K562 (cell line): Measurements from ENCODE around the gene ALPP. TPM values are rescaled to one million over a fixed set of nuclear protein-coding genes. Genes with fewer than 3 reads are reported as not detected.

ENCODE experiments used
- ATAC-seq: fragments of 200-7000 bp; cut with Tn5 transposase; 3 replicates; pipeline ENCODE4 v1.9.1; 2020; ENCODE audit warnings: moderate library complexity
- BruUV-seq: library from RNA; stranded (reverse); fragments of 400-500 nt; replicated peaks from 2 replicates; lab custom pipeline; 2021; lab: Mats Ljungman, UMichigan
- CTCF ChIA-PET: fragments of 300-600 bp; formaldehyde crosslinking; extraction: SDS; loops from one replicate; lab custom pipeline; 2021; ENCODE audit warnings: low intra/inter-chr PET ratio; lab: Yijun Ruan, JAX
- POLR2A ChIA-PET: fragments of 300-600, 350-650 bp; sonication (Branson Sonifier 250); formaldehyde crosslinking; extraction: SDS; loops from one replicate; lab custom pipeline; 2021; ENCODE audit warnings: antibody characterized with exemption, inconsistent platforms; lab: Yijun Ruan, JAX
- DNase-seq, 4 experiments: peaks; one replicate each; pipeline versions ENCODE4 v3.0.0 to v3.0.0-alpha.2; 2011 to 2018; ENCODE audit warnings: low spot score in 3 of 4, mixed read lengths in 3 of 4; ENCODE audit errors: extremely low read depth in 1 of 4
- FAIRE-seq: peaks from 2 replicates; lab custom pipeline; 2011; peaks lifted over from hg19 to GRCh38; lab: Jason Lieb, UNC
- H2AFZ ChIP-seq: 2 replicates; pipeline ENCODE4 v1.6.0; 2011; ENCODE audit warnings: low read depth, low read length, control low read depth, inconsistent platforms
- H3K27ac ChIP-seq: fragments of 200-600 bp; 3 replicates; pipeline ENCODE4 v1.8.0; 2011; ENCODE audit warnings: low read depth, mild to moderate bottlenecking, control low read depth, inconsistent platforms, low read length, moderate library complexity, mixed read lengths; ENCODE audit errors: extremely low read depth
- H3K27me3 ChIP-seq, 2 experiments: fragments of 300-600 bp in 1 of 2; 2 replicates in 1 of 2; 3 replicates in 1 of 2; pipeline versions ENCODE4 v1.6.0 to v1.8.0; 2011; ENCODE audit warnings: inconsistent platforms in 2 of 2, low read length in 2 of 2, mild to moderate bottlenecking in 1 of 2, mixed read lengths in 1 of 2, moderate library complexity in 1 of 2; ENCODE audit not compliant: control insufficient read depth in 2 of 2, insufficient read depth in 2 of 2
- H3K36me3 ChIP-seq: fragments of 300-600 bp; 3 replicates; pipeline ENCODE4 v1.8.0; 2011; ENCODE audit warnings: mild to moderate bottlenecking, low read length, inconsistent platforms; ENCODE audit not compliant: control insufficient read depth, insufficient read depth
- H3K4me1 ChIP-seq, 2 experiments: fragments of 200-600 bp in 1 of 2; replicated peaks in 1 of 2; 2 replicates in 1 of 2; 3 replicates in 1 of 2; pipeline versions ENCODE4 v1.5.1 to v1.8.0; 2011; ENCODE audit warnings: inconsistent platforms in 2 of 2, low read length in 2 of 2, mild to moderate bottlenecking in 1 of 2, mixed read lengths in 1 of 2, moderate library complexity in 1 of 2; ENCODE audit not compliant: control insufficient read depth in 2 of 2, insufficient read depth in 2 of 2
- H3K4me2 ChIP-seq: 2 replicates; pipeline ENCODE4 v1.6.1; 2011; ENCODE audit warnings: low read length, control low read depth, inconsistent platforms, mixed read lengths; ENCODE audit not compliant: insufficient read depth
- H3K4me3 ChIP-seq: fragments of 200-600 bp; sonication (generic), shearing (Covaris generic); 2 replicates; pipeline ENCODE4 v1.5.1; 2016; ENCODE audit warnings: control low read depth, inconsistent platforms
- H3K79me2 ChIP-seq: fragments of 200-600 bp; 3 replicates; pipeline ENCODE4 v1.8.0; 2011; ENCODE audit warnings: low read length, inconsistent platforms; ENCODE audit not compliant: control insufficient read depth, insufficient read depth
- H3K9ac ChIP-seq, 2 experiments: 2 replicates each; pipeline versions ENCODE4 v1.6.0 to v1.6.1; 2011; ENCODE audit warnings: low read depth in 2 of 2, low read length in 2 of 2, control low read depth in 1 of 2, inconsistent platforms in 1 of 2, mild to moderate bottlenecking in 1 of 2, mixed read lengths in 1 of 2; ENCODE audit not compliant: insufficient read depth in 1 of 2
- H3K9me1 ChIP-seq: one replicate; pipeline ENCODE4 v1.6.0; 2011; ENCODE audit warnings: inconsistent platforms, mild to moderate bottlenecking, low read length, moderate library complexity; ENCODE audit not compliant: control insufficient read depth, insufficient read depth
- H3K9me3 ChIP-seq: replicated peaks from 2 replicates; pipeline ENCODE4 v1.5.1; 2011; ENCODE audit warnings: low read depth, low read length, inconsistent platforms; ENCODE audit not compliant: control insufficient read depth, insufficient read depth
- H4K20me1 ChIP-seq: replicated peaks from 2 replicates; pipeline ENCODE4 v1.6.1; 2011; ENCODE audit warnings: low read length, inconsistent platforms, mixed read lengths; ENCODE audit not compliant: control insufficient read depth, insufficient read depth
- ETS2 ChIP-seq: IDR thresholded peaks from 2 replicates; pipeline ENCODE4 v1.6.1; 2016; ENCODE audit warnings: borderline replicate concordance, missing genetic modification characterization, mild to moderate bottlenecking, moderate library complexity, missing compliant biosample characterization; ENCODE audit not compliant: poor library complexity, severe bottlenecking
- IFI16 ChIP-seq: fragments of 250-450 bp; sonication (Bioruptor Pico); IDR thresholded peaks from 2 replicates; pipeline ENCODE4 v2.1.2; 2022; ENCODE audit warnings: mild to moderate bottlenecking, inconsistent platforms
- RERE ChIP-seq: sonication (generic); formaldehyde crosslinking; IDR thresholded peaks from 2 replicates; pipeline ENCODE4 v1.8.0; 2023; ENCODE audit warnings: missing genetic modification reagents, mild to moderate bottlenecking, borderline replicate concordance
- SLC30A9 ChIP-seq: fragments of 250-450 bp; sonication (Bioruptor Pico); IDR thresholded peaks from 2 replicates; pipeline ENCODE4 v1.8.0; 2022; ENCODE audit warnings: mild to moderate bottlenecking, moderate library complexity
- TBL1XR1 ChIP-seq, 2 experiments: IDR thresholded peaks; 2 replicates each; pipeline ENCODE4 v1.6.1; 2012; ENCODE audit warnings: improper control_type of control experiment in 2 of 2, low read length in 2 of 2, mild to moderate bottlenecking in 1 of 2
- ZNF518B ChIP-seq: fragments of 250-450 bp; sonication (Bioruptor Pico); IDR thresholded peaks from 2 replicates; pipeline ENCODE4 v1.5.0; 2021; ENCODE audit warnings: mild to moderate bottlenecking, moderate library complexity
- ZNF583 ChIP-seq: fragments of 250-450 bp; sonication (Bioruptor Pico); IDR thresholded peaks from 2 replicates; pipeline ENCODE4 v1.4.0; 2020
- ZNF644 ChIP-seq: fragments of 200-800 bp; sonication (Bioruptor generic); IDR thresholded peaks from 2 replicates; pipeline ENCODE4 v1.6.1; 2016; ENCODE audit warnings: low read depth, missing genetic modification characterization, missing compliant biosample characterization
- WGBS: fragments of 100-300 bp; shearing (Covaris generic); methylation state at CpG from one replicate; pipeline ENCODE4 v1.1.6; 2016; ENCODE audit warnings: low coverage, mixed read lengths; ENCODE audit not compliant: insufficient coverage; ENCODE audit errors: missing lambda C conversion rate; 5-methylcytosine and 5-hydroxymethylcytosine counted together
- in situ Hi-C: fragments of 300-500 bp; cut with MboI; formaldehyde crosslinking; loops from 4 replicates; pipeline ENCODE4 v1.15.0; 2018; ENCODE audit warnings: inconsistent platforms, mixed read lengths
- intact Hi-C: fragments of 100-400 bp; cut with micrococcal nuclease; formaldehyde crosslinking; loops from 2 replicates; pipeline ENCODE4 v1.14.2; 2022
- polyA plus RNA-seq, 8 experiments: library from polyadenylated mRNA; depleted of rRNA in 4 of 8; stranded (reverse) in 5 of 8; unstranded in 3 of 8; fragments of >200 nt; fragmentation: Nextera tagmentation in 2 of 8; fragmentation: Illumina TruSeq in 1 of 8; extraction: Ambion mirVana in 2 of 8; extraction: Trizol in 1 of 8; gene quantifications; 2 replicates each; pipeline versions ENCODE4 v1.2.1 to v1.2.3, GENCODE V29; 2011 to 2014; ENCODE audit warnings: inconsistent platforms in 1 of 8, missing spikeins in 1 of 8
- total RNA-seq, 7 experiments: library from RNA; depleted of rRNA in 6 of 7; stranded (reverse); fragments of >200 nt in 6 of 7; fragmentation: Illumina TruSeq in 2 of 7; extraction: Trizol in 2 of 7; gene quantifications; 2 replicates each; pipeline versions ENCODE4 v1.2.1 to v1.2.3, GENCODE V29; 2011 to 2021; ENCODE audit warnings: low replicate concordance in 1 of 7

Gene ALPP
- total and polyA plus RNA-seq, 9 of the 15 experiments (the other 6 are each of a cell fraction or from before 2014, with no cell fraction given): 0.03 TPM; not detected in 8

DNA sequence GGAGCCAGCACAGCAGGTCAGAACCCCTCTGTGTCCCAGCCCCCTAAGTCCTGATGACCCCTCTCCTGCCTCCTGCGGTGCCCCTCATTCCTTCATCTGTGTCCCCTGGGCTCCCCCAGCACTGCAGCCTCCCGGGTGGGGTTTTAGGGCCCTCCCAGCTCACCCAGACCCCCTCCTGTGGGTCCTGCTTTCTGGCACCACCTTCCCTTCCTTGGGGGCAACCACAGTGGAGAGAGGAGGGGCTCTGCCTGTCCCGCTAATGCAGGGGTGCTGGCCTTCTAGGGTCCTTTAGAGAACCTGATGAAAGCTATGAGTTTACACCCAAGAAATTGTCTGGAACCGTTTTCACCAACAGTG, 42.7 kb upstream of the ALPP start:
- Histone ChIP-seq H3K4me1 (peaks cover 0 to 7% of the 10 kb centered on the region in 2 experiments; a peak in 2 of 5 replicates), H3K27ac (no peak overlapping the region), H3K79me2 (no peaks in the 10 kb centered on the region), H3K9me1 (no peaks in the 10 kb centered on the region), H3K27me3 (no peaks in the 10 kb centered on the region), H3K4me2 (no peak overlapping the region), H2AFZ (no peak overlapping the region), H3K9me3 (no peaks in the 10 kb centered on the region), H3K9ac (no peak overlapping the region), H4K20me1 (no peaks in the 10 kb centered on the region), H3K36me3 (no peaks in the 10 kb centered on the region), H3K4me3 (no peak overlapping the region)
- POLR2A ChIA-PET: no interaction called here
- FAIRE-seq (no peak), ATAC-seq (no peak), DNase-seq (no peak)
- in situ Hi-C loops: no loop called here
- intact Hi-C loops: no loop called here
- no TSS peak for BruUV-seq
- CTCF ChIA-PET: interaction anchor here (0.6 kb wide), 1 partner anchor 103 kb away, joined by 3 read pairs; no protein-coding TSS in a partner anchor
- TF ChIP-seq ETS2 (no peak), IFI16 (no peak), ZNF644 (no peak), ZNF518B (CRISPR knock-in tag) (no peak), RERE (CRISPR knock-in tag) (no peak), ZNF583 (CRISPR knock-in tag) (no peak), TBL1XR1 (IDR thresholded peaks at IDR 0.05; ENCODE audit: low read length in 2 of 2) (no peak), SLC30A9 (no peak)
- WGBS: 89% methylated on average over 3 of the region's 4 CpGs
